WTC11 (cell line): ENCODE results near the gene RPL13. TPM values are rescaled to one million over a fixed set of nuclear protein-coding genes. Genes with fewer than 3 reads are reported as not detected.
A peak's percentile ranks its signal among the peaks of the same experiment; 100 is the strongest.

Source experiments
- ATAC-seq: fragments of 200-7000 bp; cut with Tn5 transposase; 2 replicates; pipeline ENCODE4 v1.10.0; 2021; ENCODE audit warnings: mild to moderate bottlenecking, moderate library complexity
- CTCF ChIA-PET: fragments of 300-600 bp; sonication (Branson Sonifier 250); formaldehyde crosslinking; loops from one replicate; lab custom pipeline; 2021; ENCODE audit warnings: antibody characterized with exemption; lab: Charles Lee
- POLR2A ChIA-PET: fragments of 350-600 bp; sonication (Branson Sonifier 250); formaldehyde crosslinking; loops from one replicate; lab custom pipeline; 2021; ENCODE audit warnings: antibody characterized with exemption; lab: Charles Lee
- DNase-seq: peaks from one replicate; pipeline ENCODE4 v3.0.0; 2021; ENCODE audit warnings: low spot score
- H3K27ac Mint-ChIP-seq: 2 replicates; pipeline ENCODE4 v1.8.0; 2021; ENCODE audit warnings: mixed read lengths
- H3K27me3 Mint-ChIP-seq: 2 replicates; pipeline ENCODE4 v1.8.0; 2021; ENCODE audit warnings: low read depth, mild to moderate bottlenecking, moderate library complexity, mixed read lengths
- H3K36me3 Mint-ChIP-seq: 2 replicates; pipeline ENCODE4 v1.8.0; 2021; ENCODE audit warnings: mixed read lengths
- H3K4me1 Mint-ChIP-seq: 2 replicates; pipeline ENCODE4 v1.8.0; 2022; ENCODE audit warnings: mixed read lengths
- H3K4me3 Mint-ChIP-seq: 2 replicates; pipeline ENCODE4 v1.8.0; 2021; ENCODE audit warnings: mild to moderate bottlenecking, moderate library complexity, mixed read lengths
- H3K9me3 Mint-ChIP-seq: 2 replicates; pipeline ENCODE4 v1.8.0; 2021; ENCODE audit warnings: mixed read lengths
- CREM ChIP-seq: sonication (generic); formaldehyde crosslinking; IDR thresholded peaks from 2 replicates; pipeline ENCODE4 v1.8.1; 2022; ENCODE audit warnings: mild to moderate bottlenecking, missing genetic modification reagents, moderate library complexity
- FOXP1 ChIP-seq: sonication (generic); formaldehyde crosslinking; IDR thresholded peaks from 2 replicates; pipeline ENCODE4 v1.8.0; 2022; ENCODE audit warnings: missing genetic modification reagents, mild to moderate bottlenecking, moderate library complexity, borderline replicate concordance
- GABPB1 ChIP-seq: sonication (generic); formaldehyde crosslinking; IDR thresholded peaks from 2 replicates; pipeline ENCODE4 v1.8.1; 2023; ENCODE audit warnings: mild to moderate bottlenecking, missing genetic modification reagents
- JUN ChIP-seq: sonication (generic); formaldehyde crosslinking; IDR thresholded peaks from 2 replicates; pipeline ENCODE4 v1.8.0; 2023; ENCODE audit warnings: mild to moderate bottlenecking, missing genetic modification reagents
- MYBL2 ChIP-seq: sonication (generic); formaldehyde crosslinking; IDR thresholded peaks from 2 replicates; pipeline ENCODE4 v1.8.1; 2023; ENCODE audit warnings: mild to moderate bottlenecking, moderate library complexity, missing genetic modification reagents
- NFATC4 ChIP-seq: fragments of 250-450 bp; sonication (Bioruptor Pico); IDR thresholded peaks from 2 replicates; pipeline ENCODE4 v1.9.0; 2021; ENCODE audit warnings: mild to moderate bottlenecking
- RORB ChIP-seq: fragments of 250-450 bp; sonication (Bioruptor Pico); IDR thresholded peaks from 2 replicates; pipeline ENCODE4 v1.9.0; 2021; ENCODE audit warnings: mild to moderate bottlenecking
- SMAD4 ChIP-seq: sonication (generic); formaldehyde crosslinking; IDR thresholded peaks from 2 replicates; pipeline ENCODE4 v1.8.0; 2022; ENCODE audit warnings: mild to moderate bottlenecking, missing genetic modification reagents
- SP1 ChIP-seq: sonication (generic); formaldehyde crosslinking; conservative IDR thresholded peaks from 2 replicates; pipeline ENCODE4 v1.8.1; 2022; ENCODE audit warnings: missing genetic modification reagents
- ZBTB21 ChIP-seq: sonication (generic); formaldehyde crosslinking; IDR thresholded peaks from 2 replicates; pipeline ENCODE4 v1.8.1; 2023; ENCODE audit warnings: mild to moderate bottlenecking, missing genetic modification reagents, borderline replicate concordance
- ZNF317 ChIP-seq: sonication (generic); formaldehyde crosslinking; IDR thresholded peaks from 2 replicates; pipeline ENCODE4 v1.8.1; 2023; ENCODE audit warnings: low read depth, mild to moderate bottlenecking, moderate library complexity, missing genetic modification reagents, borderline replicate concordance
- total RNA-seq: library from RNA; stranded (reverse); gene quantifications from 3 replicates; pipeline ENCODE4 v1.2.3, GENCODE V29; 2021
- TF ChIP-seq, protein P1 (sequence below): sonication (generic); formaldehyde crosslinking; IDR thresholded peaks from 2 replicates; pipeline ENCODE4 v1.8.0; 2023; ENCODE audit warnings: missing genetic modification reagents
- TF ChIP-seq, protein P2 (sequence below): sonication (generic); formaldehyde crosslinking; IDR thresholded peaks from 2 replicates; pipeline ENCODE4 v1.8.1; 2022; ENCODE audit warnings: low read depth, mild to moderate bottlenecking, moderate library complexity, missing genetic modification reagents, borderline replicate concordance
- TF ChIP-seq, protein P3 (sequence below): sonication (generic); formaldehyde crosslinking; IDR thresholded peaks from 2 replicates; pipeline ENCODE4 v1.8.1; 2023; ENCODE audit warnings: mild to moderate bottlenecking, moderate library complexity, missing genetic modification reagents
- TF ChIP-seq, protein P4 (sequence below): fragments of 250-450 bp; sonication (Bioruptor Pico); conservative IDR thresholded peaks from 2 replicates; pipeline ENCODE4 v1.9.0; 2021; ENCODE audit warnings: mild to moderate bottlenecking

The RPL13 gene
- total RNA-seq, 1 experiment from 2014 or later, result 2,631 TPM

DNA sequence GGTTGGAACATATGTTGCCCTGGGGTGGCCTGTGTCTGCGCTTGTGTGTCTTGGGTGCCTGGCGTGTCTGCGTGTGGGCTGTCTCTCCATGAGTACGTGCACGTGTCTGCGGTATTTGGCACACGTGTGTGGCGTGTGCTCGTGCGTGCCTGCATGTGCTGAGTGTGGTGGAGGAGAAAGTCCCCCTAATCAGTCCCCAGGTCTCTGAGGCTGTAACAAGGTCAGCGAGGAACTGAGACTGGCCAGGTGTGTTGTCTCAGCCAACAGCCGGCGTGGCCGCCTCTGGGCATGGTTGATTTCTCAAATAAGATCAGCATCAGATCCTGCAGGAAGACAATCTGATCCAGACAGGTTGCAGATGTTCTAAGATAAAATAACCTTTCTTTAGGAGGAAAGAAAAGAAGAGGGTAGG, 11.6 kb downstream of the RPL13 start:
- DNase-seq, result no peak
- H3K27ac Mint-ChIP-seq, result no peak overlapping the region
- POLR2A ChIA-PET, result no interaction called here
- no peak for ATAC-seq
- peaks cover 3% of the 10 kb centered on the region for H3K27me3 Mint-ChIP-seq
- TF ChIP-seq, protein P1, sequence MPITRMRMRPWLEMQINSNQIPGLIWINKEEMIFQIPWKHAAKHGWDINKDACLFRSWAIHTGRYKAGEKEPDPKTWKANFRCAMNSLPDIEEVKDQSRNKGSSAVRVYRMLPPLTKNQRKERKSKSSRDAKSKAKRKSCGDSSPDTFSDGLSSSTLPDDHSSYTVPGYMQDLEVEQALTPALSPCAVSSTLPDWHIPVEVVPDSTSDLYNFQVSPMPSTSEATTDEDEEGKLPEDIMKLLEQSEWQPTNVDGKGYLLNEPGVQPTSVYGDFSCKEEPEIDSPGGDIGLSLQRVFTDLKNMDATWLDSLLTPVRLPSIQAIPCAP (CRISPR knock-in tag), result no peak
- no peak for TF ChIP-seq MYBL2
- no peak for TF ChIP-seq ZBTB21
- no peak for TF ChIP-seq RORB (CRISPR knock-in tag)
- TF ChIP-seq, protein P2, sequence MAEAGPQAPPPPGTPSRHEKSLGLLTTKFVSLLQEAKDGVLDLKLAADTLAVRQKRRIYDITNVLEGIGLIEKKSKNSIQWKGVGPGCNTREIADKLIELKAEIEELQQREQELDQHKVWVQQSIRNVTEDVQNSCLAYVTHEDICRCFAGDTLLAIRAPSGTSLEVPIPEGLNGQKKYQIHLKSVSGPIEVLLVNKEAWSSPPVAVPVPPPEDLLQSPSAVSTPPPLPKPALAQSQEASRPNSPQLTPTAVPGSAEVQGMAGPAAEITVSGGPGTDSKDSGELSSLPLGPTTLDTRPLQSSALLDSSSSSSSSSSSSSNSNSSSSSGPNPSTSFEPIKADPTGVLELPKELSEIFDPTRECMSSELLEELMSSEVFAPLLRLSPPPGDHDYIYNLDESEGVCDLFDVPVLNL (CRISPR knock-in tag), result no peak
- no peak for TF ChIP-seq SMAD4 (CRISPR knock-in tag)
- no peak for TF ChIP-seq NFATC4
- no peak for TF ChIP-seq FOXP1 (CRISPR knock-in tag)
- TF ChIP-seq, all 79 proteins: peak for 0
- no peaks in the 10 kb centered on the region for H3K9me3 Mint-ChIP-seq
- peaks cover 10% of the 10 kb centered on the region for H3K4me1 Mint-ChIP-seq
- CTCF ChIA-PET, result interaction anchor here (1.4 kb wide), 2 partner anchors 15 to 28 kb away, joined by 3 to 4 read pairs; no protein-coding TSS in a partner anchor
- no peaks in the 10 kb centered on the region; the same call in 1 of the 2 replicates for H3K36me3 Mint-ChIP-seq
- H3K4me3 Mint-ChIP-seq, result no peak overlapping the region

DNA sequence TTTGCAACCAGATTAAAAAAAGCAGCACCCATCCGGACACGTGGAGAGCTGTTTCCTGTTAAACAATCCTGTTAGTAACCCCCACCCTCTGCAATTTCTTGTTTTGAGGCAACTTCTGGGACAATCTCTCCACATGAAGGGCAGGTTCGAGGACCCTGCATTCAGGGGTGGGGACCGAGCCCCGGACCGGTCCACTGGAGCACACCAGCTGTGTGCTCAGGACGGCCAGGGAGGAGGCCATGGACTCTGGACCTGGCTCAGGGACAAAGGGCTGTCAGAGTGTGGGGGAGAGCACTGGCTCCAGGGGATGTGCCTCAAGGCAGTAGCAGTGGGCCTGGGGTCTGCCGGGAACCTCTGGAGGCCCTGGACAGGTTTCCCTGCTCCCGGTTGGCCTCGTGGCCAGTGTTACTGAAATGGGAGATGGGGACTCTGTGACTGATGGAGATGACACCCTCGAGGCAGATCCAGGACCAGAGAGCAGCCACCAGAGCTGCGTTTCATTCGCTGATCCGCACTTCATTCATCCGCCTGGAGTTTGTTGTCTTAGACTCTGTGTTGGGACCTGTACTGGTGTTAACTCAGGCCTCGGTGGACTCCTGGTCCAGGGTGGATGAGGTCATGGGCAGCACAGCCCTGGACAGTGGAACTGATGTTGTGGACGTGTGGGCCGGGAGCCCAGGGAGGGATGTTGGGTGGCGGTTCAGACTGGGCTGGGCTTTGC, 12.2 kb downstream of the RPL13 start:
- H3K27ac Mint-ChIP-seq, result no peak overlapping the region
- POLR2A ChIA-PET, result no interaction called here

More for the DNA sequence above, 12.2 kb downstream of the RPL13 start:
- CTCF ChIA-PET, result interaction anchor here (1.4 kb wide), 2 partner anchors 15 to 27 kb away, joined by 3 to 4 read pairs; no protein-coding TSS in a partner anchor
- no peak for DNase-seq
- peaks cover 9% of the 10 kb centered on the region for H3K4me1 Mint-ChIP-seq
- no peaks in the 10 kb centered on the region for H3K9me3 Mint-ChIP-seq
- TF ChIP-seq JUN (CRISPR knock-in tag), result no peak
- peak; percentile 49 for TF ChIP-seq GABPB1 (CRISPR knock-in tag)
- TF ChIP-seq, protein P1 (CRISPR knock-in tag), result no peak
- no peak for TF ChIP-seq CREM
- TF ChIP-seq, protein P3, sequence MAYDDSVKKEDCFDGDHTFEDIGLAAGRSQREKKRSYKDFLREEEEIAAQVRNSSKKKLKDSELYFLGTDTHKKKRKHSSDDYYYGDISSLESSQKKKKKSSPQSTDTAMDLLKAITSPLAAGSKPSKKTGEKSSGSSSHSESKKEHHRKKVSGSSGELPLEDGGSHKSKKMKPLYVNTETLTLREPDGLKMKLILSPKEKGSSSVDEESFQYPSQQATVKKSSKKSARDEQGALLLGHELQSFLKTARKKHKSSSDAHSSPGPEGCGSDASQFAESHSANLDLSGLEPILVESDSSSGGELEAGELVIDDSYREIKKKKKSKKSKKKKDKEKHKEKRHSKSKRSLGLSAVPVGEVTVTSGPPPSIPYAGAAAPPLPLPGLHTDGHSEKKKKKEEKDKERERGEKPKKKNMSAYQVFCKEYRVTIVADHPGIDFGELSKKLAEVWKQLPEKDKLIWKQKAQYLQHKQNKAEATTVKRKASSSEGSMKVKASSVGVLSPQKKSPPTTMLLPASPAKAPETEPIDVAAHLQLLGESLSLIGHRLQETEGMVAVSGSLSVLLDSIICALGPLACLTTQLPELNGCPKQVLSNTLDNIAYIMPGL (CRISPR knock-in tag), result no peak
- TF ChIP-seq ZNF317 (CRISPR knock-in tag), result no peak
- no peak for TF ChIP-seq SP1 (CRISPR knock-in tag)
- TF ChIP-seq, protein P4, sequence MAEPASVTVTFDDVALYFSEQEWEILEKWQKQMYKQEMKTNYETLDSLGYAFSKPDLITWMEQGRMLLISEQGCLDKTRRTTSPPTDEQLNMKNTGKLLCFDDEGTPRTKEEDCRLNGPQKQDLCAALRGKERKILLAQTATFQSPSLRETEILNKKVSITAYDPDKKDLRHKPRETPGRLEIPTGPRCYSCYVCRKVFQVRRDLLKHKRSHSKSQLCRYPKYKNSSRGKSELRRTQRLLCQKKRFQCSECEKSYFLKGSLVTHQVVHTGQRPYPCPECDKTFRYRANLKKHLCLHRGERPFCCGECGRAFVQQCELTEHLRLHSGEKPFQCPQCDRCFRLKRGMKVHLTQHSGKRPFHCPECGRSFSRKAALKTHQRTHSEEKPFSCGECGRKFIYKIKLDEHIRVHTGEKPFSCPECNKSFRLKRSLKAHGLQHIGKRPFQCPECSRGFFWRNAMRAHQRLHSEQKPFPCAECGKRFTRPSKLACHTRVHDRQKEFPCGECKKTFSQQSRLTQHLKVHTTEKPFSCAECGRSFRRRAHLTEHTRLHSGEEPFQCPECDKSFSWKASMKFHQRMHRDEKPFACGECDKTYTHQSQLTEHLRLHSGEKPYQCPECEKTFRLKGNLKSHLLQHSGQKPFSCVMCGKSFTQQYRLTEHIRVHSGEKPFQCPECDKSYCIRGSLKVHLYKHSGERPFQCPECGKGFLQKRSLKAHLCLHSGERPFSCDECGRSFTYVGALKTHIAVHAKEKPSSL (CRISPR knock-in tag), result no peak
- H3K36me3 Mint-ChIP-seq, result no peaks in the 10 kb centered on the region; the same call in 1 of the 2 replicates
- H3K27me3 Mint-ChIP-seq, result peaks cover 8% of the 10 kb centered on the region
- ATAC-seq, result no peak
- peak overlapping the region; percentile 8; the same call in 1 of the 2 replicates for H3K4me3 Mint-ChIP-seq
